ENCODE data around the gene LIPT2.

DNA sequence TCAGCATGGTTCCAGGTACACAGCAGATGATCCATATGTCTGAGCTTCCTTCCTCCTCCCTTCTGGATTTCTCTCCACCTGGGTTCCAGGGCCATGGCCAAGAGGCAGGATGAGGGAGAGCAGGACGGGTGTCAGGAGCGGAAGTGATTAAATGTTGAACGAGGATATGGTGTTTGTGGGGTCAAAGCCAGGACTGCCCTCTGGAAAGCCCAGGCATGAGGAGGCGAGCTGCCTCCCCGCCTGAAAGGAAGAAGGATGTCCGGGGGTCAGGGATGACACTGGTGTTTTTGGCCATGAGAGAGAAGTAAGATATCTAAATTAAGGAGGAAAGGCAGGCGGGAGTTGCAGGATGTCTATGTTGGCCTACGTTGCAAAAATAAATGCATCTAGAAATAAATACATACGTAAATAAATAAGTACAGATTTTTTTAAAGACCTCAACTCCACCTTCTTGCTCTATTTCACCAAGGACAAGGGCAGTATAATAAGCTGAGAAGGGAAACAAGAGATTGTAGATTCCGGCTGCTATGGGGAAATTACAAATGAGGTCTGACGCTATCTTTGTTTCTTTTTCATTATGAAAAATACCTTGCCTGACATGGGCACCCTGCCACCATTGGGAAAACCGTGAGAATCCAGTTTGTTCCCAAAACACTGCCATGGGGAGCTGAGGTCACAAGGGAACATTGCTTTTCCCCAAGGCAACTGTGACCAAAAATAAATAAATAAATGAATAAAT, 27.6 kb upstream of the LIPT2 start:
- no peak for TF ChIP-seq POLR2AphosphoS5 (IDR thresholded peaks at IDR 0.05; ENCODE audit: borderline replicate concordance, low read depth, low read length)
- TF ChIP-seq EZH2 (IDR thresholded peaks at IDR 0.05): no peak
- TF ChIP-seq FOXP2 (optimal IDR thresholded peaks at IDR 0.05; ENCODE audit: control extremely low read depth, extremely low read length, insufficient read depth): no peak
